Esophagus mucosa (tissue), 1 donor: ENCODE results near the gene GPC5. TPM values are rescaled to one million over a fixed set of nuclear protein-coding genes. Genes with fewer than 3 reads are reported as not detected.

ENCODE experiments used
- ATAC-seq: fragments of 200-7000 bp; cut with Tn5 transposase; one replicate; pipeline ENCODE4 v1.9.1; 2020
- total RNA-seq: library from RNA; stranded (reverse); gene quantifications from one replicate; pipeline ENCODE4 v1.2.4, GENCODE V29; 2023
- donor health status: DM: yes; HTN: yes; CAD: no.

Gene GPC5
- total RNA-seq, 1 donor from 2014 or later: not detected

GRCh38 chr13:91464336-91464735, 65.9 kb downstream of the GPC5 start:
- no peak for ATAC-seq

GRCh38 chr13:91467236-91467635, 68.8 kb downstream of the GPC5 start:
- ATAC-seq: no peak

- no peak for ATAC-seq
These were observed 69.9 kb downstream of the GPC5 start for GRCh38 chr13:91468301-91468700.

- ATAC-seq: no peak
These were observed 71.7 kb downstream of the GPC5 start for GRCh38 chr13:91470084-91470621.

GRCh38 chr13:91470681-91471080, 72.3 kb downstream of the GPC5 start:
- ATAC-seq: no peak

GRCh38 chr13:91482427-91482826, 84.0 kb downstream of the GPC5 start:
- no peak for ATAC-seq

- ATAC-seq: no peak
These were observed 93.6 kb downstream of the GPC5 start for GRCh38 chr13:91491980-91492379.

- ATAC-seq: no peak
These were observed 95.0 kb downstream of the GPC5 start for GRCh38 chr13:91493442-91493841.

- ATAC-seq: no peak
These were observed 99.9 kb downstream of the GPC5 start for GRCh38 chr13:91498298-91498697.

- no peak for ATAC-seq
These were observed 105.8 kb downstream of the GPC5 start for GRCh38 chr13:91504216-91504615.

GRCh38 chr13:91506759-91507158, 108.3 kb downstream of the GPC5 start:
- ATAC-seq: no peak

- ATAC-seq: no peak
These were observed 111.6 kb downstream of the GPC5 start for GRCh38 chr13:91510058-91510457.

GRCh38 chr13:91513790-91514189, 115.4 kb downstream of the GPC5 start:
- ATAC-seq: no peak

- ATAC-seq: no peak
These were observed 118.4 kb downstream of the GPC5 start for GRCh38 chr13:91516799-91517198.

GRCh38 chr13:91520952-91521351, 122.5 kb downstream of the GPC5 start:
- no peak for ATAC-seq

- ATAC-seq: no peak
These were observed 124.7 kb downstream of the GPC5 start for GRCh38 chr13:91523116-91523515.

- no peak for ATAC-seq
These were observed 128.2 kb downstream of the GPC5 start for GRCh38 chr13:91526543-91527033.

GRCh38 chr13:91529739-91530482, 131.5 kb downstream of the GPC5 start:
- ATAC-seq: no peak

GRCh38 chr13:91531646-91532045, 133.2 kb downstream of the GPC5 start:
- no peak for ATAC-seq

- no peak for ATAC-seq
These were observed 134.9 kb downstream of the GPC5 start for GRCh38 chr13:91533354-91533753.

- no peak for ATAC-seq
These were observed 136.6 kb downstream of the GPC5 start for GRCh38 chr13:91534996-91535395.

- no peak for ATAC-seq
These were observed 139.0 kb downstream of the GPC5 start for GRCh38 chr13:91537376-91537775.

GRCh38 chr13:91539286-91540157, 141.1 kb downstream of the GPC5 start:
- no peak for ATAC-seq
